Measurements from ENCODE around the gene OIP5. TPM values are rescaled to one million over a fixed set of nuclear protein-coding genes. Genes with fewer than 3 reads are reported as not detected.

OIP5 gene
- total and polyA plus RNA-seq, 2 of the 4 experiments (the other 2 are of a cell fraction): 4.1 to 5.5 TPM

- no peak overlapping the region for H3K27ac ChIP-seq (ENCODE audit: insufficient read depth, low read length)
- CTCF ChIA-PET: interaction anchor here (0.7 kb wide), 1 partner anchor 11 kb away, joined by 3 read pairs; no protein-coding TSS in a partner anchor
- H3K4me3 ChIP-seq (ENCODE audit: insufficient read depth, low read depth, low read length): no peak overlapping the region
- H3K9ac ChIP-seq (ENCODE audit: low read depth, low read length): no peak overlapping the region
- POLR2A ChIA-PET (ENCODE audit: unreplicated experiment): no interaction called here
- no peak overlapping the region for H2AFZ ChIP-seq (replicated peaks; ENCODE audit: low read length, poor library complexity)
- no peak overlapping the region for H2BK5ac ChIP-seq (ENCODE audit: low read depth, low read length, poor library complexity, severe bottlenecking)
- H3K9me3 ChIP-seq (ENCODE audit: control insufficient read depth, insufficient read depth, low read length): no peaks in the 10 kb centered on the region
- no peak overlapping the region for H2BK20ac ChIP-seq (ENCODE audit: low read depth, low read length)
- peaks cover 0 to 3% of the 10 kb centered on the region in 2 experiments; a peak in 1 of 4 replicates for H3K79me1 ChIP-seq (ENCODE audit: low read depth in 1 of 2, low read length in 2 of 2)
- no peaks in the 10 kb centered on the region for H4K20me1 ChIP-seq (ENCODE audit: insufficient read depth, low read length)
- no TSS peak for BruUV-seq (replicated peaks)
- H3K14ac ChIP-seq (replicated peaks; ENCODE audit: low read depth, low read length): no peak overlapping the region
- H3K23ac ChIP-seq (ENCODE audit: low read depth, low read length): no peak overlapping the region
- no peaks in the 10 kb centered on the region for H3K27me3 ChIP-seq (ENCODE audit: control insufficient read depth, insufficient read depth, low read length)
- TF ChIP-seq MAZ (IDR thresholded peaks at IDR 0.05; ENCODE audit: borderline replicate concordance, low read depth, low read length): no peak
- no peak for TF ChIP-seq CTCF (conservative IDR thresholded peaks at IDR 0.05; ENCODE audit: low read depth, low read length)
- TF ChIP-seq CHD1 (IDR thresholded peaks at IDR 0.05; ENCODE audit: low read depth, low read length): no peak
- no peak for TF ChIP-seq RCOR1 (IDR thresholded peaks at IDR 0.05; ENCODE audit: insufficient replicate concordance, low read length)
- TF ChIP-seq CEBPB (IDR thresholded peaks at IDR 0.05; ENCODE audit: low read depth, low read length): no peak
- TF ChIP-seq SMC3 (IDR thresholded peaks at IDR 0.05; ENCODE audit: low read depth, low read length): no peak
- TF ChIP-seq FOS (IDR thresholded peaks at IDR 0.05; ENCODE audit: low read depth, low read length): no peak
- no peak for TF ChIP-seq POLR2A (IDR thresholded peaks at IDR 0.05; ENCODE audit: low read depth, low read length)
- TF ChIP-seq ELK1 (IDR thresholded peaks at IDR 0.05; ENCODE audit: borderline replicate concordance, low read depth, low read length): no peak
- no peak for TF ChIP-seq USF2 (IDR thresholded peaks at IDR 0.05; ENCODE audit: low read depth, low read length)
- TF ChIP-seq NFE2L2 (IDR thresholded peaks at IDR 0.05; ENCODE audit: low read depth, low read length): no peak
- TF ChIP-seq BHLHE40 (IDR thresholded peaks at IDR 0.05; ENCODE audit: low read depth, low read length): no peak
- no peak for TF ChIP-seq MXI1 (IDR thresholded peaks at IDR 0.05; ENCODE audit: borderline replicate concordance, low read depth, low read length)
- TF ChIP-seq RAD21 (IDR thresholded peaks at IDR 0.05; ENCODE audit: low read length): no peak
- in situ Hi-C loops (cut with MboI; ENCODE audit: low sequenced_read_pairs): no loop called here
- H4K91ac ChIP-seq (ENCODE audit: insufficient read depth, low read depth, low read length): no peak overlapping the region
- no CpG with 5 or more reads among the region's 2 CpGs for WGBS, 2 experiments (ENCODE audit: extremely low coverage in 2 of 2, insufficient read length in 1 of 2)
- H3K18ac ChIP-seq (ENCODE audit: low read depth, low read length): no peak overlapping the region
- H3K36me3 ChIP-seq (ENCODE audit: control insufficient read depth, insufficient read depth, low read length): peaks cover 17% of the 10 kb centered on the region
- intact Hi-C loops (cut with micrococcal nuclease): no loop called here
- H4K8ac ChIP-seq (ENCODE audit: low read depth in 2 of 2, low read length in 2 of 2): no peak overlapping the region
- H2AK5ac ChIP-seq (ENCODE audit: low read depth, low read length): no peak overlapping the region
- H3K4me2 ChIP-seq (ENCODE audit: low read depth, low read length): no peak overlapping the region
- DNase-seq: no peak
- no peaks in the 10 kb centered on the region for H3K4me1 ChIP-seq (ENCODE audit: control insufficient read depth, insufficient read depth, low read length)
- H2BK15ac ChIP-seq (ENCODE audit: low read depth, low read length): no peak overlapping the region
- dilution Hi-C loops (cut with HindIII; ENCODE audit: low sequenced_read_pairs, unreplicated experiment): no loop called here
- H3K56ac ChIP-seq (ENCODE audit: extremely low read depth, insufficient read depth, low read length): no peak overlapping the region
- no peak overlapping the region for H2BK120ac ChIP-seq (ENCODE audit: low read depth, low read length)
- no peak overlapping the region for H3K4ac ChIP-seq (ENCODE audit: low read depth, low read length)
- no peak for ATAC-seq (ENCODE audit: low read depth)
- H3K9me1 ChIP-seq (ENCODE audit: insufficient read depth, low read length): peaks cover 2% of the 10 kb centered on the region; the same call in 1 of the 2 replicates
- H4K5ac ChIP-seq (ENCODE audit: low read depth, low read length): no peak overlapping the region
- no peak overlapping the region for H2AK9ac ChIP-seq (replicated peaks; ENCODE audit: low read depth, low read length, poor library complexity)
Observed at GRCh38 chr15:41269887-41270286, 62.5 kb downstream of the OIP5 start.
